Stimulated activated CD8-positive, alpha-beta memory T cell treated with anti-CD3 and anti-CD28 coated beads, Interleukin-12 subunit alpha, Interleukin-12 subunit beta, amount 100 ng/mL, for 4 hours (primary cell): Measurements from ENCODE around the gene ARHGAP26.

Experiments used
- DNase-seq: peaks from one replicate; pipeline ENCODE4 v3.0.0-alpha.2; 2020; ENCODE audit warnings: low read depth

Gene ARHGAP26

DNA sequence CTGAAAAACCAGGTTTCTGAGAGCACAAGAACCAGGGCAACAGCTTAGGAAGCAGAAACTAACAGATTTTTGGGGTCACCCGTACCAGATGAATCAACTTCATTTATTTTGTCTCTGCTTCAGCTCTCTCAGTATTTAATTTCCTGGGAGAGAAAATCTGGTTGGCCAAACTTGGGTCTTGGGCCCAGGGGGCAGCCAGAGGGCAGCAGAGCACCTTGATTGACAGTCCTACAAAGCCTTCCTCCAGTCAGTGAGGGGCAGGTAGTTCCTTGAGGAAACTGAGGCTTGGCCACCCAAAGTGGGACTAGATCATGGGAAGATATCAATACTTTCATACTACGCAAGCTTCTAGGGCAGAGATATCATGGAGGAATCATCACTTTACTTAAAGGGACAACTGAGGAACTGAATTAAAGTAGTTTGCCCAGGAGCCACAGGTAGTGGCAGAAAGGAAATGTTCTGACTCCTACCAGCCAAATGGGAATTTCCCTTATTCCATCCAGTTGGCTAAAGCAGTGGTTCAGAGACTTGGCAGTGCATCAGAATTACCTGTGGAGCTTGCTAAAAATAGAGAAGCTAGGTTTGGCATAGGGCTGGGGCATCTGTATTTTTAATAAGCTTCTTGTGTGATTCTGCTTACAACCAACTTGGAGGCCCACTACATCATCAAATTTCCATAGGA is 21.5 kb upstream of the ARHGAP26 start:
- DNase-seq: peak; percentile 25

DNA sequence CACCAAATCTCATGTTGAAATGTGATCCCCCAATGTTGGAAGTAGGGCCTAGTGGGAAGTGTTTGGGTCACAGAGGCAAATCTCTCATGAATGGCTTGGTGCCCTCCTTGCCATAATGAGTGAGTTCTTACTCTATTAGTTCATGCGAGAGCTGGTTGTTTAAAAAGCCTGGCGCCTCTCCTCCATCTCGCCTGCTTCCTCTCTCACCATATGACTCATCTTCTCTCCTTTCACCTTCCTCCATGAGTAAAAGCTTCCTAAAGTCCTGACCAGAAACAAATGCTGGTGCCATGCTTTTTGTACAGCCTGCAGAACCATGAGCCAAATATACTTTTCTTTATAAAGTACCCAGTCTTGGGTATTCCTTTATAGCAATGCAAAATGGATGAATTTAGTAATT is 20.9 kb upstream of the ARHGAP26 start:
- DNase-seq: no peak

- no peak for DNase-seq
Measured at GRCh38 chr5:142753116-142753631, 17.0 kb upstream of the ARHGAP26 start.

GRCh38 chr5:142754031-142754430 is 16.1 kb upstream of the ARHGAP26 start:
- no peak for DNase-seq

GRCh38 chr5:142756576-142756975 is 13.6 kb upstream of the ARHGAP26 start:
- no peak for DNase-seq

DNA sequence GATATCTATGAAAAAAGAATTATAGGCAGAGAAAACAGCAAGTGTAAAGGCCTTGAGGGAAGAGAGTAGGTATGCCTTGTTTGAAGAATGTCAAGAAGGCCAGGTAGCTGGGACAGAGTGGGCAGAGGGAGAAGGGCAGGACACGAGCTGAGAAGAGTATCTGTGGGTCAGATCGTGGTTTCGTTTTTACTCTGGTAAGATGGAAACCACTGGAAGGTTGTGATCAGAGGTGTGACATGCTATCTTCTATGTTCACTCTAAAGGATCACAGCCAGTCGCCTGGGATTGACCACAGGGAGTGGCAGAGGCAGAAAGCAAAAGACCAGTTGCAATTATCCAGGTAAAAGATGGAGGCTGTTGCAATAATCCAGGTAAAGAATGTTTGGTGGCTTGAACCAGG is 12.6 kb upstream of the ARHGAP26 start:
- no peak for DNase-seq

DNA sequence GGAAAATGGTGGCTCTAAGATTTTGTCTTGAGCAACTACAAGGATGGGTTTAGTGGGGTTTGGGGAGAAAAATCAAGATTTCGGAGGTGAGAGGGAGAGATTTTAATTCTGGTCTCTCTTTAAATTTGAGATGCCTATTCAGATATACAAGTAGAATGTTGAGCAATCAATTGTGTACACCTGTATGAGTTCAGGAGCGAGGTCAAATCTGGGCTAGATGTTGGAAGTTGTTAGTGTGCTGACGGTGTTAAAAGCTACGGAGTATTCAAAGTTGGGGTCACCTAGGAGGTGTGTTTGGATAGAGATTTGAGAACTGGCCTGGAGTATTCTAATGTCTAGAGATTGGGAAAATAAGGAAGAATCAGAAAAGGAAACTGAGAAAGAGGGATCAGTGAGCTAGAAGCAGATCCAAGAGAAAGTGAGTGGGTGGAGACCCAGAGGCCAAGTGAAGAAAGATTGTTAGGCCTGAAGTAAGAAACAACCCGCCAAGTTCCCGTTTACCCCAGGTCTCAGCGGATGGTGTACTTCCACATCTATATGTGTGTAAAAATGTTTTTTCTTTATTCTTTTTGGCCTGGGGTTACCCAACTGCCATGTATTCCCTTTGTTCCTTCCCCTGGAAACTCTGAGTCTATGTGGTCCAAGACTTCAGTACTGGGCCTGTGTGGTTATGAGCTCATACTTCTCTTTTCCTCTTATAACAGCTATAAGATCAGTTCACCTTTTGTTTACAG is 11.9 kb upstream of the ARHGAP26 start:
- no peak for DNase-seq

DNA sequence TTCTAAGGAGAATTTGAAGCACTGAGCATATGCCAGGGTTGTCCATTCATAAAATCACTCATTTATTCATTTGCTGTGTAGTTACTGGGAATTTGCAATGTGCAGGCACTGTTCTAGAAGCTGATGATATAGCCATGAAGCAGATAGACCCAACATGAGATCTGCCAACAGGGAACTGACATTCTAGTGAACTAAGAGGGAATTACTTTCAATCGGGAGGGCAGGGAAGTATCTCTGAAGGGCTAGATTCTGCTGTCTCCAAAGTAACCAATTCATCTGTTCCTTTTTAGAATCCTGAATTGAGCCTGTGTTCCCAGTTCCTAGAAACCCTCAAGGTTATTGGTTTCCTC is 11.4 kb upstream of the ARHGAP26 start:
- no peak for DNase-seq

DNA sequence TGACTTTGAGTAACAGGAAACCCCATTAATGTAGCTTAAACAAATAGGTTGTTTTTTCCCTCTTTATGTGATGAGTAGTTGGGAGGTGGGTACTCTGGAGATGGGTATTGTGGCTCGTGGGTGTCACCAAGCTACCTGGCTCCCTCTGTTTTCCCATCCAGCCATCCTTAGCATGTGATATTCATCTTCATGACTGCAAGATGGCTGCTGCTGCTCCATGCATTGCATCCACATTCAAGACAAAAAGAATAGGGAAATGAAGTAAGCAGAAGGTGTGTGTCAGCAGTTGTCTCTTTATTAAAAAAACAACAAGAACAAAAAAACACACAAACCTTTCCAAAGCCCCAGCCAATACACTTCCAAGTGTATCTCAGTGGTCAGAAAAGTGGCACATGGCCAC is 6.5 kb upstream of the ARHGAP26 start:
- no peak for DNase-seq

DNA sequence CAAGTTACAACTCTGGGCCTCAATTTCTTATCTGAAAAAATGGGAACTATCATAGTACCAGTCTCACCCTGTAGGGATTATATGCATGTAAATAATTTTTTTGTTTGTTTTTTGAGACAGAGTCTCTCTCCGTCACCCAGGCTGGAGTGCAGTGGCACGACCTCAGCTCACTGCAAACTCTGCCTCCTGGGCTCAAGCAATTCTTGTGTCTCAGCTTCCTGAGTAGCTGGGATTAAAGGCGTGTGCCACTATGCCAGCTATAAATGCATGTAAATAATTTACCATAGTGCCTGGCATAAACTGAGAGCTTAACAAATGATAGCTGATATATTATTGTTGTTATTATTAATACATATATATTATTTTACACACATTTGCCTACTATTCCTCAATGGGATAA is 3.0 kb upstream of the ARHGAP26 start:
- no peak for DNase-seq

GRCh38 chr5:142767911-142768310 is 2.3 kb upstream of the ARHGAP26 start:
- DNase-seq: no peak

GRCh38 chr5:142769251-142769792 is 855 bp upstream of the ARHGAP26 start:
- DNase-seq: no peak

GRCh38 chr5:142770650-142771609 is 753 bp downstream of the ARHGAP26 start:
- peak; percentile 51 for DNase-seq

- DNase-seq: no peak
Measured at GRCh38 chr5:142771666-142772065, 1.5 kb downstream of the ARHGAP26 start.

- DNase-seq: no peak
Measured at GRCh38 chr5:142772446-142773293, 2.5 kb downstream of the ARHGAP26 start.

DNA sequence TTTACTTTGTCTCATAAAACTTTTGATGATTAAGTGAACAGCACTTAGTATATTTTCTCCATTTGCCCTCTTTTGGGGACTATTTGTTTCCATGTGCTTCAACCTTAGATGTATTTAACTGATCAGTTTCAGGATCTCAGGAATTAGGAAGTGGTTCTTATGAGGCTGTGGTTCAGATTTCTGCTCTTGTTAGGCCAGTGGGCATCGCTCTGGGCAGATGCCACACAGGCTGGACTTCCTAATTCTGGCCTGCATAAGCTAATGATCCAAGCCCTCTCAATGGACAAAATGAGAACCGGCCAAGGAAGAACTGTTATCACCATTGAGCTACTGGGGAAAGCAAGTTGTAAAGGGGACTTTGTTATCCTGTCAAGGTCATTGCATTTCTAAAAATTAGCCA is 6.9 kb downstream of the ARHGAP26 start:
- DNase-seq: no peak

DNA sequence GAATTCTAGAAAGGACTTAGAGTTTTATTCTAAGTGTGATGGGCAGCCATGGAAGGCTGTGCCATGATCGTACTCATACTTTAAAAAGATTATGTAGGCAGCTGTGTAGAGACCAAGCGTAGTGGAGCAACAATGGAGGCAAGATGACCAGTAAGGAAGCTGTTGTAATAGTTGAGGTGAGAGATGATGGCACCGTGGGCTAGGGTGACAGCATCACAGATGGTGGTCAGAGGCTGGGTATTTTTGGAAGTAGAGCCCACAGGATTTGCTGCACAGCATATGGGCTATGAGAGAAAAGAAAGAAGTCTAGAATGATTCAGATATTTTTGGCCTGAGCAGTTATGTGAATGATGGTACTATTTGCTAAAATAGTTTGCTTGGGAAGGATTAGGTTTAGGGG is 7.7 kb downstream of the ARHGAP26 start:
- DNase-seq: no peak

DNA sequence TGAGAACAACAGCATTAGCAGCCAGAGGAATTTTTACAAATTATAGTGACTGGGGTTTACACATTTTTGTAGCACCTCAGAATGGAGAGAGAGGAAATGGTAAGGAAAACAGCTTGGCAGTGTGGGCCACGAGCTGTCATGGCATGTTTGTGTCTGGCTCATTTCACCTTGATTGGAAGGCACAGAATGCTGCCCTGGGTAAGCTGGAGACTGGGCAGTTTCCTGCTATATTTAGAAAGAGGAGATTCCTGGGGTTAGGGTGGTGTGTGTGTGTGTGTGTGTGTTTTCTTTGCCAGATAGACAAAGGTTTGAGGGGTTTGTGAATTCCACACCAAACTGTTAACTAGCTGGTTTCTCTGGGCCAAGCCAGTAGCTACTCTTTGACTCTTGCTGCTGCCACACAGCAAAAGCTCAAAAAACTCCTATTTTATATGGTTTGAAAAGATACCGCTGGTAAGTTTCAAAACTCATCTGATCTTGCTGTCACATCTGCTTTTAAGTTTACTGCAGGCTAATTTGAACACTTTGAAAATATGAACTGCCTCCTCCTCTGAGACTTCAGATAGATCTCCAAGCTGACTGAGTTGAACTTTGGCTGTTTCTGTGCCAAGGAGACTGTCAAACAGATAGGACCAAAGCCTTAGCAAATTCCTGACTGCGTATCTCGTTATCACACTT is 9.1 kb downstream of the ARHGAP26 start:
- no peak for DNase-seq

- DNase-seq: no peak
Measured at GRCh38 chr5:142780871-142781270, 10.7 kb downstream of the ARHGAP26 start.

DNA sequence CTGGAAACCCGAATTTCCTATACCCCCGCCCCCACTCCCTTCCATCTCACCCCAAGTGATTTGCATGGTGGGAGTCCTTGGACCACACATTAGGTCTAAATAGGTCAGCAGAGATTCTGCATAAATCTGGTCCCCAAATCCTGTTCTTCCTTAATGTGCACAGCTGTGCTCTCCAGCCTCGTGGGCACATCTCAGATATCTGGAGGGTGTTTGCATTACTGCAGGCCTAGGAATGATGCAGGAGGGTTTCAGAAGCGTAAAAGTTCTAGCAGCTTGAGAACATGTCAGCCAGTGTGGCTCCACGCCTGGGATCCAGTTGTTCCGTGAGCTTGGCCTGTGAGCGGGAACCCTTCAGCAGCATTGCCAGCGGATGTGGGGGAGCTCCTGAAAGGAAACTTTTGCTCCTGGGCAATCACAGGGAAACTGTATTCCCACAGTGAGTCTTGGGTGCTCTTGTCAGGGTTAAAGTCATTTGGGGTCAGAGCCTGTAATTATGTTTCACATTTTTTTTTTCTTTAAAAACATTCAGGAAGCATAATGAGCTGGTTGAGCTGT is 12.9 kb downstream of the ARHGAP26 start:
- no peak for DNase-seq
